HG03521 (cell line): ENCODE measurements around the gene MTRF1L.
A peak's percentile ranks its signal among the peaks of the same experiment; 100 is the strongest.
"Not testable (repeated sequence)": the region's sequence is repeated elsewhere in the genome, so short reads cannot be mapped to it uniquely, and the experiment has no call there.

ENCODE experiments used
- ATAC-seq: cut with Tn5 transposase; IDR thresholded peaks from one replicate; pipeline ENCODE4 v1.9.1; 2021; ENCODE audit warnings: mild to moderate bottlenecking, moderate library complexity; ENCODE audit not compliant: unreplicated experiment

The MTRF1L gene

DNA sequence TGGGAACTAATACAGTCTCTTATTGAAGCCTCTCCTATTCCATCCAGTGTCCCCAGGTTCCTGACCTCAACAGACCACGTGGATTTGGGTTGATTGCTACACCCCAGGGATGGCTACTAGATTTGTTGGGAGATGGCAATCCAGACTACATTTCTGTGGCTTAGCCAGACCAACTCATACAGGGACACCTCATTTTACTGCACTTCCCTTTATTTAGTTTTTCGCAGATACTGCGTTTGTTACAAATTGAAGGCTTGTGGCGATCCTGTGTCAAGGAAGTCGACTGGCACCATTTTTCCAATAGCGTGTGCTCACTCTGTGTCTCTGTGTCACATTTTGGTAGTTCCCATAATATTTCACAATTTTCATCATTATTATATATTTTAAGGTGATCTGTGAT, 10.3 kb upstream of the MTRF1L start:
- no peak for ATAC-seq

DNA sequence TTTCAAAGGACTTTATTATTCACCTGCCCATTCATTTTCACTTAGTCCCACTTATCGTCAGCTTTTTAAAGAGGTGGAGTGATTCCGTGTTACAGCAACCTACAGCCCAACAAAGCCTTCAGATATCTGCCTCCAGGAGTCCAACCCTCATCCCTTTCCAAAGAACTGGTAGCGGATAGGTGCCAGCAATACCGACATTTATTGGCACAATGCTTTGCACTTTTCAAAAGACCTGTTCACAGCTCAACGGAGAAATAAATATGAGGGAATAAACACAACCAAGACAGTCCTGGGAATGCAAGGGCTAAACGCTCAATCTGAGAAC, 819 bp upstream of the MTRF1L start:
- ATAC-seq = peak; percentile 7

DNA sequence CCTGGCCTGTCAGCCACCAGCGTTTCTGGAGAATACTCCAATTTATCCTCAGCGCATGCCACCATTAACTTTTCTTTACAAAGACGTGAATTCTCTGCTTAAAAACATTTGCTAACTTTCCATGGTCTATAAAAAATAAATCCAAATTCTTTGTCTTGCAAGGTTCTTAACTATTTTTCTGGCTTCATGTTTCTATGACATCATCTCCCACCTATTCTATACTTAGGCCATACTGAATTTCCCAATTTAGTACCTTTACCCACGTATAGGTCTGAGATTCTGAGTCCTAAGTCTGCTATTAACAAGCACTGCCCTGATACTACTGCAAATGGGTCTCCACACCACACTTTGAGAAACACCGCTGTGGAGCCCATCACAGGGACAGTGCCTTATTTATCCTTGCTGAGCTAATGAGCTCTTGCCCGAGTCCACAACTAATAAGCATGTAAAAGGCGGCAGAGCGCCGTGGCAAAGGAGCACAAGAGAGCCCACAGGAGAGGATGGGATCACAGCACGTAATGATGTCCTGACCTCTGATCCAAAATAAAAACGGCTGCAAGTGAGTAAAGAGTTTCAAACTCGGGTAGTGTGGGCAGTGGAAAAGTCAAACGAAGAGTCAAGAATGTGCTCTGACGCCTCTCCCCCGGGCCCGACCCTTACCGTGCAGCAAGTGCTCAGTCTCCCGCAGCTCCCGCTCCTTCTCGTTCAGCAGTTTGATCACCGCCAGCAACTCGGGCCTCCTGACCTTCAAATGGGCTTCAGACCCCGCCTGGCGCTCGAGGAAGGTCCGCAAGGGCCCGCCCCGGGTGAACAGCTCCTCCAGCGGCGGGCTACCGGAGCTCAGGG, 519 bp downstream of the MTRF1L start:
- ATAC-seq = peak; percentile 20

DNA sequence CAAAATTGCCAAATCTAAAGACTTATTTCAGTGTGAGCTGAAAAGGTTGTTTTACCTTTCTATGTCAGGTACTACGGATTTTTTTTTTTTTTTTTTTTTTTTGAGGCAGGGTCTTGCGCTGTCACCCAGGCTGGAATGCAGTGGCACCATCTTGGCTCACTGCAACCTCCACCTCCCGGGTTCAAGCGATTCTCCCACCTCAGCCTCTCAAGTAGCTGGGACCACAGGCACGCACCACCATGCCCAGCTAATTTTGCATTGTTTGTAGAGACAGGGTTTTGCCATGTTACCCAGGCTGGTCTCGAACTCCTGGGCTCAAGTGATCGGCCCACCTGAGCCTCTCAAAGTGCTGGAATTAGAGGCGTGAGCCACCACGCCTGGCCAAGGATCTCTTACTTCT, 1.7 kb downstream of the MTRF1L start:
- not testable (repeated sequence) for ATAC-seq

DNA sequence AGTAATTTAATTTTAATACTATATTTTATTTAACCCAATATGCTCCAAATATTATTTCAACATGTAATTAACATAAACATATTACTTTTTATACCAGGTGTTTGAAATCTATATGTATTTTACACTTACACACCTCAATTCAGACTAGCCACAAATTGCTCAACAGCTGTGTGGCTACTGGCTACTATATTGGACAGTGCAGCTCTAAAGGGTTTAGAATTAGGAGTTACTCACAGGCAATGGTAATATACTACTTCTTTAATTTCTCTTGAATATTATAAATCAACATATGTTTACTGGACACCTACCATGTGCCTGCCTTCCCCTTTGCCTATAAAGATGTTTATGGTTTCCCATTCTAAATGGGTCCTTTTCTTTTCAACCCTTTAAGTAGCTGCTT, 2.3 kb downstream of the MTRF1L start:
- no peak for ATAC-seq

DNA sequence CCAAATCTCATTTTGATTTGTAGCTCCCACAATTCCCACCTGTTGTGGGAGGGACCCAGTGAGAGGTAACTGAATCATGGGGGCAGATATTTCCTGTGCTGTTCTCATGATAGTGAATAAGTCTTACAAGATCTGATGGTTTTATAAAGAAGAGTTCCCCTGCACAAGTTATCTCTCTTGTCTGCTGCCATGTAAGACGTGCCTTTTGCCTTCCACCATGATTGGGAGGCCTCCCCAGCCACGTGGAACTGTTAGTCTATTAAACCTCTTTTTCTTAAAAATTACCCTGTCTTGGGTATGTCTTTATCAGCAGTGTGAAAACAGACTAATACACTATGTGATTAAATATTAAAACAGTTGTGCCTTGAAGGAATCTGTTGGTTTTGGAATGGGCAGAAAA, 3.0 kb downstream of the MTRF1L start:
- ATAC-seq = not testable (repeated sequence)

DNA sequence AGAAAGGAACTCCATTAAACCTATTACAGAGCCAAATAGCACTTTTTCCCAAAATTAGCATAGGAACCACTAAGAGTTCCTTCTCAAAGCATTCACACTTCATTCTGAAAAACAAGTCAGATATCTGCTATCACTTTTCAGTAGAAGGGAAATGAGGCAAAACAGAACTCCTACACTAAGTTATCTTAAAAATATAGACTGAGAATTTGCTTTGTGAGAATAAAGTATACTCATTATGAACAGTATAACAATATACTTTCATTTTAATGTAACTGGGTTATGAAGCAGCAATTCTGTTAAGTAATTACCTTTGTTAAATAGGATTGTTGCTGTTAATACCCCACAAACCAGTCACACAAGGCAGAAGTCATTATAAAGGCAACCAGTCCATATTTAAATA, 8.7 kb downstream of the MTRF1L start:
- ATAC-seq = no peak

DNA sequence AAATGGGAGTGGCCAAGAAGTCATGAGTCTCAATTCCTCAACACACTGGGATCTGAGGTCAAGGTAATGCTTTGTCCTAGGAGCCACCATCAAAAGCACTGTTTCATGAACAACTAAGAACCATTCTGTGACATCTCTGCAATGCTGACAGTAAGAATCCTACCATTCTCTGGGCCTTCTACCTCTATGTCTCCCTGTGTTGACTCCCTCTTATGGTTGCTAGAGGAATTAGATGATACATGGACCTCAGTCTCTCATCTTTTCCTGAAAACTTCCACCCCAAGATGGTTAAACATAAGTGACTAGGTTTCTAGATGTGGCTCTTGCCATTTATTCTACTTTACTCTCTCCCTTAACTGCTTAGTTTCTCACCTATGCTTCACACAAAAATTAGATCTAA, 9.1 kb downstream of the MTRF1L start:
- ATAC-seq = no peak

DNA sequence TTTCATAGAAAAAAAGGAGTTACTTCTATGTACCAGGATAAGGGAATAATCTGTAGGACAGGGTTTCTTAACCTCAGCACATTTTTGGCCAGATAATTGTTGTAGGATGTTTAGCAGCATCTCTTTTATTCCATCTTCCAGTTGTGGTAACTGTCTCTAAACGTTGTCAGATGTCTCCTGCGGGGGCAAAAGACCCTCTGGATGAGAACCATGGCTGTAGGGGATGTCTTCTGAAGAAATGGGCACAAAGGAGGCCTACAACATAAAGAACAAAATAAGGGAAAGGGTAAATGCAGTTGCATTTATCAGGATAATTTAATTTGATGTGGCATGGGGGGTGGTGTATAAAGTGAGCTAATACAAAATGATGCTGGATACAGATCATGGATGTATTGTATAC, 15.5 kb downstream of the MTRF1L start:
- no peak for ATAC-seq

DNA sequence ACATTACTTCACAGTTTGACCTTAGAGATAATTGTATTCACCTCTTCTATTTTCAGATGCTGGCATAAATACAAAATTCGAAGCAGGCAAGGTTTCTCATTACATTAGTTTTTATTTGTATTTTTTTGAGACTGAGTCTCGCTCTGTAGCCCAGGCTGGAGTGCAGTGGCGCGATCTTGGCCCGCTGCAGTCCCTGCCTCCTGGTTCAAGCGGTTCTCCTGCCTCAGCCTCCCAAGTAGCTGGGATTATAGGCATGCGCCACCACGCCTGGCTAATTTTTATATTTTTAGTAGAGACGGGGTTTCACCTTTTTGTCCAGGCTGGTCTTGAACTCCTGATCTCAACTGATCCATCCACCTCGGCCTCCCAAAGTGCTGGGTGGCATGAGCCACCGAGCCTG, 17.2 kb downstream of the MTRF1L start:
- not testable (repeated sequence) for ATAC-seq

DNA sequence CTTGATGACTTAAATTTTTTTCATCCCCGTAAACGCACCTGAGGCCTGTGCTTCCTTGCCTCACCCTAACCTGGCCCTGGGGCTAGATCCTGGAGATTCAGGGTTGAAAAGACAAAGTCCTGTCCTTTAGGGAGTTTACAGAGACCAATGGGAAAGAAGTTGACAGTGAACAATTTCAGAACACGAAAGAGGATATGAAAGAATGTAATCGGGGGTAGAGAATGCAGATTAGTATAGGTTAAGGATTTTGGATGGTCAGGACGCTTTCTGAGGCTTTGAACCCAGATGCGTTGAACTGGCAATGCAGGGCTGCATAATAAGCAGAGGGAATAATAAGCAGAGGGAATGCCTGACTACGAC, 18.0 kb downstream of the MTRF1L start:
- peak; percentile 16 for ATAC-seq

DNA sequence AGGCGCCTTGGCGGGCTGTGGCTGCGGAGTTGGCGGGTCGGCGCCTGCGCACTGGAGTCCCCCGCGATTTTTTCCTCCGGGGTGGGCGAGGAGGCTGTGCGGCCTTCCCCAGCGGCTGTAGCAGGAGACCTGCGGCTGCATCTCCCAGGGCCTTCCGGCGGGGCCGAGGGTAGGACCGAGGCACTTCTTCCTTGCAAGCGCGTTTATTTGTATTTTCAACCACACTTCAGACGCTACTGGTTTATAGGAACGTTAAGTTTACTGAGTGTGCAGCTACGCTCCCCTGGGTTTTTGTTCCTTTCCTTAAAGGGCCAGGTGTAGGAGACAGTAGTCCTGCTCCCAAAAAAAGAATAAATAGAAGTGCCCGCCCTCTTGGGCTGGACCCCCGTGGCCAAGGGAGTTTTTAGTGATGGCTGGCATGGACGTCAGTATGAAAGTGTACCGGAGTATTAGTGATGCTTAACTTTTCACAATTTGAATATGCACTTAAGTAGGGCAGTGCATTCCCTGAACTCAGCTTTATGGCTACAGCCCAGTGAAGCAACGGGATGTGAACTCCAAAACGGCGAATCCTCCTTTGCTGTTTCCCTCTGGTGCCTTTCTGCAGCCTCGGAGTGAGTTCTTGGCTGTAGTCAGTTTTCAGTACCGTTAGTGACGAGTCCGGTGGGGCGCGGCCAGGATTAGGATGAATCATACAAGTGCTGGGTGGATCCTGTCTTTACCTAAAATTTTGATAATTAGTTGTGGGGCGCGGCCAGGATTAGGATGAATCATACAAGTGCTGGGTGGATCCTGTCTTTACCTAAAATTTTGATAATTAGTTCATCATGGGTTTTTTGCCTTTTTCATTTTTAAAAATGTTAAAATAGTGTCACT, 18.6 kb downstream of the MTRF1L start:
- peak; percentile 13 for ATAC-seq

DNA sequence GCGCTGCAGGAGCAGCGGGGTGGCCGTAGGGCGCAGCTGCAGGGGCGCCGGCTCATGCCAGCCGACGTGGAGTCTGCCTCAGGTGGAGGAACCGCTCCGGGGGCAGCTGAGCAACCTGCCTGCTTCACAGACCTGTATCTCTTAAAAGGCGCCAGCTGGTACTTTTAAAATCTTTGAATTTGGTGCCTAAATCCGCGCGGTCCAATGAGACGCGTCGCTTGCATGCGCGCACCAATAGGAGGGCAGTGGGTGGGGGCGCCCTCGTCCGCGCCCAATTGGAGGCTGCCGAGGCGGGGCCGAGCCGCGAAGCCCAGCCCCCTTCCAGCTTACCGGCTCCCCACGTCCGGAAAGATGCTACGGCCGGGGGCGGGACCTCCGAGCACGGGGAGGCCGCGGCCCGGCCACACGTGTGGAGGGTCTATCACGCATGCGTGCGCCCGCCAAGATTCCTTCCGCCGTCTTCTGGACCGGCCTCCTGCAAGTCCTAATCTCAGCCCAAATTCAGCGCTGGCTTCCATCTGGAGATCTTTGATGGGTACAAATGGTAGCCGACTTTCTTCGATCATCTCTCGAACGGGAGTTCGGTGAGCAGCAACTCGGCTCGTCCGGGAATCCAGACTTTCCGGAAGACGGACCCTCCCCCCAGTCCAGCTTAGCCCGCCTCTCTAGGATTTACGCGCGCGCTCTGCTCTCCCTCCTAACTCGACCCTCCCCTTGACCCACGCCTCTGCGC, 19.4 kb downstream of the MTRF1L start, which contains the start of gene FBXO5:
Gene FBXO5, minus strand, starts transcription at position 138 of the 733 bp plus-strand sequence. Its CDS starts 82 bp downstream, at position 56.
- peak; percentile 83 for ATAC-seq

DNA sequence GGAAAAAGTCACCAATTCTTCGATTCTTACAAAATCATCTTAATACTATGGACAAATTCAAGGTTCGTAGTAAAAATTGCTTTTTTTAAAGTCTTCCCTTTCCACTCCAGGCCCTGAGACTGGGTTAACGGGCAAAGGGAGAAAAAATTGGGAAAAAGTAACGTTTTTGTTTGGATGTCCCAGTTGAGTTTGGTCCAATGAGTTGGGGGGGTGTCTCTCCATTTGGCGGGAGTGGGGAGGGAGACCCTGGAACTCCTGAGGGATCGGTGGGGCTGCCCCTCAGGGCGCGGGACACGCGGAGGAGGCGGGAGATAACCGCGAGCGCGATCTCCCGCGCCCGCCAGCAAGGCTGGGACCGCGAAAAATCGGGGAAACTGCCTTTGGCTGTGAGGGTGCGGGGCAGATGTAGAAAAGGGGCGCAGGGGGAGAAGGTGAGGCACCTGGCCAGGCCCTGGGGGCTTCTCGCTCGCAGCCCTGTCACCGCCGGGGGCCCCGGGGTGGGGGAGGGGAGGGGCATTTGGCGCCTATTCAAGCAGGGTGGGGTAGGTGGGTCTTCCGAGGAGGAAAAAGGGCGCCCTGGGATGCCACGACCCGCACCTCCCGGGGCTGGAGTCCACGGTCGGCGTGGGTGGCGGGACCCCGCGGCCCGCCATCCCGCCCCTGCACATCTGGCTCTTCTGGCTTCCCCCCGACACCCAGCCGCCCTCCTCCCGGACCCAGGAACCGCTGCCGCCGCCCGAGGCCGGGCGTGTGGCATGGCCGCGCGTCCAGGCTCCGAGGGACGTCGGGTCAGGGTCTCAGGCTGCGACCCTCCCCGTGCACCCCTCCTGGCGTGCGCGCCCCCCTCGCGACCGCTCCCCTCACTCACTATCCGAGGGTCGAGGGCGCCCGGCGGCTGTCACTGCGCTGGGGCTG, 20.3 kb downstream of the MTRF1L start:
- peak; percentile 2 for ATAC-seq

DNA sequence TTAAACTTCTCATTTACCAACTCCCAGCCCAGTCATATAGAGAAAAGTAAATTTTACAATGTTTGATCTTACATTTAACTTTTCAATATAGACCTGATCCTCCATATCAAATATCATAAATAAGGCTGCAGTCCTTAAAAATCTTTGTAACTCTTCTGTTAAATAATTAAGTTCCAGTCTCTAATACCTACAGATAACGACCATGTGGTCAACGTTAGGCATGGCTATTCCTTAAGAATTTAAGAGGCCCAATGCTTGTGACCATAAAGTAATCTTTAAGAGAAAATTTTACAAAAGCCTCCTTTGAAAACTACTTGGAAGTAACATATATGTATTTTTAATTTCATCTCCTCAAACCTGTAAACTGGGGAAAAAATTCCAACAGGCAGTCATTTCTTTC, 21.3 kb downstream of the MTRF1L start:
- ATAC-seq = no peak

DNA sequence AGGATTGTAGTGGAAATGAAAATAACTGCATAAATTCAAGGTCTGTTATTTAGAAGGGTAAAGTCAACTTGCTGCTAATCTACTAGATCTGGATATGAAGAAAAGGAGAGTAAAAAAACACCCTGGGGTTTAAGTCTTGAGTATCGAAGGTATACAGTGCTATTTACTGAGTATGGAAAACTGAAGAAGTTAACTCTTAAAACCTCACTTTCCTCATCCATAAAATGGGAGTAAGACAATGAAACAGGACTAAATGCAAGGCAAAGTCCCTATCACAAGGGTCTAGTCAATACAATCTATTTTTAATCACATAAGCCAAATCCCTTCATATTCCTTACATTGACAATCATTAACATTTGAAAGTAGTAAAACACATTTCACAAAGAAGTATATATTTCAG, 21.9 kb downstream of the MTRF1L start:
- ATAC-seq = no peak

DNA sequence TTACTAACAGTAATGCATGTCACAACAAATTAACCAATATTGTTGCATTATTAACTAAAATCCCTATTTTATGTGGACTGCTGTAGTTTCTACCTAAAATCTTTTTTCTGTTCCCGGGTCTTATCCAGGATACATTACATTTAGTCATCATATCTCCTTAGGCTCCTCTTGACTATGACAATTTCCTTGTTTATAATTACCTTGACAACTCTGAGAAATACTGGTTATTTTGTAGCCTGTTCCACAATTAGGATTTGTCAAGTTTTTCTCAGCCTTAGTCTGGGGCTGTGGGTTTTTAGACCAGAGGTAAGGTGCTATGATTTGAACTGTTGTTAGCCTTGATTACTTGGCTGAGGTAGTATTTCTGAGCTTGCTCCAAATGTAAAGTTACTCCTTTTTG, 23.4 kb downstream of the MTRF1L start:
- ATAC-seq = no peak

DNA sequence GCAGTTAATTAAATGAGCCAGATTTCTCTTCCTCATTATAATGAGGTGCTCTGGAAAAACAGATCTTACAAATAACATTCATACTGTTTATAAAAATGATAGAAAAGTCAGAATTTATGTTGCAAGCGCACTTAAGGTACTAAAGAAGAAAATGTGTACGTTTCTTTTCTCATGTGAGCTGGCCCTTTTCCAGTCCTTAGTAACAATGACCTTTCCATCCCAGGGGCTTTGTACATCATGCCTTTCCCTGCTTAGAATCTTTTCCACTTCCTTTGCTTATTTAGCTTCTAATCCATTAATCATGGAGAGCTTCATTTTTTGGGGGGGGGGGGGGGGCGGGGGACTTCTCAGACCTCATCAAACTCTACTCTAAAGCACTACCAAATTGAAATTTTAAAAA, 24.5 kb downstream of the MTRF1L start:
- no peak for ATAC-seq

DNA sequence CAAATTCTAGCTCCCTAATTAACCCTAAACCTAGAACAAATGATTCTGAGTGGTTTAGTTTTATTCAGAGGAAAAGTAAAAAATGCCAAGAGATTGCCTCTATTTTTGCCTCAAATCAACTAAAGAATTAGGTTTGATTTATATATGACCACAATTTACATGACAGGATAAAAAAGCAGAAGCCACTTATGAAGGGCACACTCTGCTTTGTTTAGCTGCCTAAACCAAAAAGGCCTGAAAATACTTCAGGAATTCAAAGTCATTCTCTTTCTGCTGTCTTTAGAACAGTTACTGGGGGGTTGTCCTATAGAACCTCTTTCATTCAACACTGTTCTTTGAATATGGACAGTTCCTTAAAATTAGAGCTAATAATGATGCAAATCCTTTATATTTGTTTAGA, 25.0 kb downstream of the MTRF1L start:
- no peak for ATAC-seq

DNA sequence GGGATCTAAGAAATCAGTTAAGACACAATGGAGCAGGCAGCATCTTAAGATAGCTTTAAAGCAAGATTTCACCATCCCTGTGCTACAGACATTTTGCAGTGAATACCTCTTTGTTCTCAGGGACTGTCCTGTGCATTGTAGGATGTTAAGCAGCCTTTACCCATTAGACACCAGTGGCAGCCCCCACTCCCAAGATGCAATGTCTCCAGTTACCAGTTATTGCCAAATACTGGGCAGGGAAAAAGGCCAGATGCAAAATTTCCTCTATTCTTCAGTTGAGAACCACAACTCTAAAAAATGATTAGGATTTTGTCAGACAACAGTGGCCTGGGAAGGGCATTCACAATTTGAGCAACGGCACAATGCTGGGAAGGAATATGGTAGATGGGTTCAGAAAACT, 25.8 kb downstream of the MTRF1L start:
- no peak for ATAC-seq
